ENCODE results near the gene DOCK6.

The DOCK6 gene

GRCh38 chr19:11177592-11177991 lies 84.7 kb downstream of the DOCK6 start:
- H3K9ac ChIP-seq = no peak overlapping the region
- no peaks in the 10 kb centered on the region for H3K36me3 ChIP-seq (ENCODE audit: insufficient read depth)
- H2AFZ ChIP-seq (ENCODE audit: low read depth) = no peak overlapping the region
- no peaks in the 10 kb centered on the region for H3K27me3 ChIP-seq (ENCODE audit: insufficient read depth, low read depth)
- TF ChIP-seq CTCF (conservative IDR thresholded peaks at IDR 0.05; ENCODE audit: low read depth, low read length) = no peak
- no peak overlapping the region for H3K4me2 ChIP-seq
- H3K4me1 ChIP-seq (ENCODE audit: low read depth, poor library complexity, severe bottlenecking) = no peaks in the 10 kb centered on the region
- H3K27ac ChIP-seq = no peak overlapping the region
- H4K20me1 ChIP-seq (ENCODE audit: insufficient read depth) = no peaks in the 10 kb centered on the region
- H3K79me2 ChIP-seq (ENCODE audit: insufficient read depth, low read depth) = no peaks in the 10 kb centered on the region
- no peak overlapping the region for H3K4me3 ChIP-seq (IDR thresholded peaks at IDR 0.05; ENCODE audit: insufficient read depth, low read depth, low read length)

GRCh38 chr19:11176466-11177193 lies 85.7 kb downstream of the DOCK6 start:
- no peaks in the 10 kb centered on the region for H3K4me1 ChIP-seq (ENCODE audit: low read depth, poor library complexity, severe bottlenecking)
- no peak for TF ChIP-seq CTCF (conservative IDR thresholded peaks at IDR 0.05; ENCODE audit: low read depth, low read length)
- H2AFZ ChIP-seq (ENCODE audit: low read depth) = no peak overlapping the region
- no peak overlapping the region for H3K4me2 ChIP-seq
- no peak overlapping the region for H3K4me3 ChIP-seq (IDR thresholded peaks at IDR 0.05; ENCODE audit: insufficient read depth, low read depth, low read length)
- no peaks in the 10 kb centered on the region for H3K27me3 ChIP-seq (ENCODE audit: insufficient read depth, low read depth)
- no peaks in the 10 kb centered on the region for H3K36me3 ChIP-seq (ENCODE audit: insufficient read depth)
- no peak overlapping the region for H3K27ac ChIP-seq
- H4K20me1 ChIP-seq (ENCODE audit: insufficient read depth) = no peaks in the 10 kb centered on the region
- no peak overlapping the region for H3K9ac ChIP-seq
- H3K79me2 ChIP-seq (ENCODE audit: insufficient read depth, low read depth) = no peaks in the 10 kb centered on the region

GRCh38 chr19:11175920-11176319 lies 86.4 kb downstream of the DOCK6 start:
- Histone ChIP-seq H3K9ac (no peak overlapping the region), H3K4me2 (no peak overlapping the region), H3K27me3 (ENCODE audit: insufficient read depth, low read depth) (no peaks in the 10 kb centered on the region), H3K4me3 (IDR thresholded peaks at IDR 0.05; ENCODE audit: insufficient read depth, low read depth, low read length) (no peak overlapping the region), H4K20me1 (ENCODE audit: insufficient read depth) (no peaks in the 10 kb centered on the region), H3K79me2 (ENCODE audit: insufficient read depth, low read depth) (no peaks in the 10 kb centered on the region), H3K27ac (no peak overlapping the region), H2AFZ (ENCODE audit: low read depth) (no peak overlapping the region), H3K4me1 (ENCODE audit: low read depth, poor library complexity, severe bottlenecking) (no peaks in the 10 kb centered on the region), H3K36me3 (ENCODE audit: insufficient read depth) (no peaks in the 10 kb centered on the region)
- TF ChIP-seq CTCF (conservative IDR thresholded peaks at IDR 0.05; ENCODE audit: low read depth, low read length) = no peak

- Histone ChIP-seq H2AFZ (ENCODE audit: low read depth) (no peak overlapping the region), H3K4me1 (ENCODE audit: low read depth, poor library complexity, severe bottlenecking) (no peaks in the 10 kb centered on the region), H4K20me1 (ENCODE audit: insufficient read depth) (no peaks in the 10 kb centered on the region), H3K4me2 (no peak overlapping the region), H3K36me3 (ENCODE audit: insufficient read depth) (no peaks in the 10 kb centered on the region), H3K27me3 (ENCODE audit: insufficient read depth, low read depth) (no peaks in the 10 kb centered on the region), H3K9ac (no peak overlapping the region), H3K27ac (no peak overlapping the region), H3K4me3 (IDR thresholded peaks at IDR 0.05; ENCODE audit: insufficient read depth, low read depth, low read length) (no peak overlapping the region), H3K79me2 (ENCODE audit: insufficient read depth, low read depth) (no peaks in the 10 kb centered on the region)
- no peak for TF ChIP-seq CTCF (conservative IDR thresholded peaks at IDR 0.05; ENCODE audit: low read depth, low read length)
Observed at GRCh38 chr19:11174336-11174735, 88.0 kb downstream of the DOCK6 start.
